Measurements from ENCODE around the gene CPSF7. TPM values are rescaled to one million over a fixed set of nuclear protein-coding genes. Genes with fewer than 3 reads are reported as not detected.

The CPSF7 gene
- polyA plus RNA-seq, 1 experiment = 36.2 TPM

DNA sequence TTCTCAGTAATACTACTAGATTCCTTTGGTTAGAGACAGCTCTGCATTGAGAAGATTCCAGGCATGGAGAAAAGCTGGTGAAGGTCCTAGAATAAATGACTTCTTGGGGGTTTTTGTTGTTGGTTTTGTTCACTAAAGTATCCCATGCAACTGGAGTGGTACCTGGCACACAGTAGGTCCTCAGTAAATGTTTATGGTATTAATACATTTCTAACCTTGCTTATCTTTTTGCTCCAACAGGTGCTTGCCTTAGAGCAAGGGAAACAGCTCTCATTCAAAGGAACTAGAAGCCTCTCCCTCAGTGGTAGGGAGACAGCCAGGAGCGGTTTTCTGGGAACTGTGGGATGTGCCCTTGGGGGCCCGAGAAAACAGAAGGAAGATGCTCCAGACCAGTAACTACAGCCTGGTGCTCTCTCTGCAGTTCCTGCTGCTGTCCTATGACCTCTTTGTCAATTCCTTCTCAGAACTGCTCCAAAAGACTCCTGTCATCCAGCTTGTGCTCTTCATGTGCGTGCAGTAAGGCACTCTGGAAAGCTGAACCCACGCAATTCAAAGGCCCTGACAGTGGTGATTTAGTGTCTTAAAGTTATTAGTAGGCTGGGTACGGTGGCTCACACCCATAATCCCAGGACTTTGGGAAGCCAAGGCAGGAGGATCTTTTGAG is 65.6 kb downstream of the CPSF7 start:
- TF ChIP-seq, protein P1, sequence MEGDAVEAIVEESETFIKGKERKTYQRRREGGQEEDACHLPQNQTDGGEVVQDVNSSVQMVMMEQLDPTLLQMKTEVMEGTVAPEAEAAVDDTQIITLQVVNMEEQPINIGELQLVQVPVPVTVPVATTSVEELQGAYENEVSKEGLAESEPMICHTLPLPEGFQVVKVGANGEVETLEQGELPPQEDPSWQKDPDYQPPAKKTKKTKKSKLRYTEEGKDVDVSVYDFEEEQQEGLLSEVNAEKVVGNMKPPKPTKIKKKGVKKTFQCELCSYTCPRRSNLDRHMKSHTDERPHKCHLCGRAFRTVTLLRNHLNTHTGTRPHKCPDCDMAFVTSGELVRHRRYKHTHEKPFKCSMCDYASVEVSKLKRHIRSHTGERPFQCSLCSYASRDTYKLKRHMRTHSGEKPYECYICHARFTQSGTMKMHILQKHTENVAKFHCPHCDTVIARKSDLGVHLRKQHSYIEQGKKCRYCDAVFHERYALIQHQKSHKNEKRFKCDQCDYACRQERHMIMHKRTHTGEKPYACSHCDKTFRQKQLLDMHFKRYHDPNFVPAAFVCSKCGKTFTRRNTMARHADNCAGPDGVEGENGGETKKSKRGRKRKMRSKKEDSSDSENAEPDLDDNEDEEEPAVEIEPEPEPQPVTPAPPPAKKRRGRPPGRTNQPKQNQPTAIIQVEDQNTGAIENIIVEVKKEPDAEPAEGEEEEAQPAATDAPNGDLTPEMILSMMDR (IDR thresholded peaks at IDR 0.05; ENCODE audit: insufficient read depth, low read depth, low read length) = no peak
- CTCF ChIA-PET = interaction anchor here (0.9 to 7.6 kb wide), 4 partner anchors 18 to 37 kb away, joined by 3 to 60 read pairs (median 28); partner anchors contain the start of genes DDB1 and TKFC
- POLR2A ChIA-PET = no interaction called here
- no peak for DNase-seq (ENCODE audit: low read depth)
- no peak overlapping the region for H3K4me3 ChIP-seq (ENCODE audit: low read depth, low read length)
- H3K27me3 ChIP-seq (ENCODE audit: control insufficient read depth, insufficient read depth, low read length) = no peaks in the 10 kb centered on the region
- peaks cover 12% of the 10 kb centered on the region for H3K36me3 ChIP-seq (ENCODE audit: control insufficient read depth, insufficient read depth, low read length)

DNA sequence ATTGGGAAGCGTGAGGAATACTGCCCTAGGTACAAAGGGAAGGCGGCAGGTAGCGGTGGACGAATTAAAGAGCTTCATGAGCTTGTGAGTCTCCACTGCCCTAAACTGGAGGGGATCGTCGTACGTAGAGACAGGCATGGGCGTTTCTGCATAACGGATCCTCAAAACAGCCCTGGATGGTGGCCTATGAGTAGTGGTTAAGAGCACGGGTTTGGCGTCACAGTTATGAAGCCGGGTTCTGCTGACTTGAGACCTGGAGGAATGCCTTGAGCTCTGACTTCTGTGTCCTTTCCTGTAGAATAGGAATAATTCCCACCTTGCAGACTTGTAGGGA is 67.3 kb downstream of the CPSF7 start:
- DNase-seq (ENCODE audit: low read depth) = no peak
- ChIA-PET POLR2A (interaction anchor here (0.6 to 1.3 kb wide), 2 partner anchors 16 to 24 kb away, joined by 3 to 10 read pairs; no protein-coding TSS in a partner anchor), CTCF (interaction anchor here (0.6 to 7.6 kb wide), 7 partner anchors 11 to 234 kb away, joined by 3 to 60 read pairs (median 6); partner anchors contain the start of genes DDB1, TKFC and TMEM216)
- TF ChIP-seq, protein P1 (IDR thresholded peaks at IDR 0.05; ENCODE audit: insufficient read depth, low read depth, low read length) = no peak
- Histone ChIP-seq H3K27me3 (ENCODE audit: control insufficient read depth, insufficient read depth, low read length) (no peaks in the 10 kb centered on the region), H3K36me3 (ENCODE audit: control insufficient read depth, insufficient read depth, low read length) (peaks cover 5% of the 10 kb centered on the region; the same call in 1 of the 2 replicates), H3K4me3 (ENCODE audit: low read depth, low read length) (peak overlapping the region; percentile 77)

DNA sequence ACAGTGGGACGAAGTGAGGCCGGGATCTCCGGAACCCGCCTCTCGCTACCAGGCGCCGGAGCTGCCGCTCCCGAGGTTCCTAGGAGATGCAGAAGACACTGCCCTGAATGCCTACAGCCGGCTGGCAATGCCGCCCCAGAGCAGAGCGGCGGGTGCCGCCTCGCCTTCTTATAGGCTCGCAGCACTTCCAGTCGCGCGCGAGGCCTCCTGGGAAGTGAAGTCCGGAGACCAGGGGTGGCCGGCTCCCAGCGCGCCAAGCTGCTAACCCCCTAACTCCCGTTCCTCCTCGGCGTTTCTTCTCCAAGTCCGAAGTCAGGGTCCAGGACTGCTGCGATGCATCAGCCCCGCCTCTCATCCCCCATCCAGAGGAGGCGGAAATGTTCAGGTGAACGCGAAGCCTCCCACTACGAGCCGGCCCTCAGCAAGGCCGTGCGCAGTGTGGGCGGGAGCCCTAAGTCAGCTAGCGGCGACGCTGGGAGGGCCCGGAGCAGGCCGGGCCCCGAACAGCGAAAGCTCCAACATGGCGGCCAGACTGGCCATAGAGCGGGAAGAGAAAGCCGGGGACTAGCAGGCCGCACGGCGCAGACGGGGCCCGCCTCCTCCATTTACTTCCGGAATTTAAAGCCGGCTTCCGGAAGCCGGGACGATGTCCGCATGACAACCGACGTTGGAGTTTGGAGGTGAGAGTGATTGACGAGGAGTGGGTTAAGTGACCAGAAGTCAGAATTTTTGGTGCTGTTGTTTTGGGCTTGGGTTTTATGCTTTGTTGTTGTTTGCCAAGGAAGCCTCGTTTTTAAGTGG is 67.8 kb downstream of the CPSF7 start, which contains the start of the genes CYB561A3 and TMEM138:
TSS of gene CYB561A3 (minus strand) at position 142 of the 801 bp plus-strand sequence. CDS start 5,169 bp downstream, outside the sequence.
TSS of gene TMEM138 (plus strand) at position 634 of the 801 bp plus-strand sequence. CDS start 2,017 bp downstream, outside the sequence.
- H3K4me3 ChIP-seq (ENCODE audit: low read depth, low read length) = peak within 1 kb of the TSS; percentile 77
- H3K36me3 ChIP-seq (ENCODE audit: control insufficient read depth, insufficient read depth, low read length) = peaks cover 5% of the 10 kb centered on the region; the same call in 1 of the 2 replicates
- peak; percentile 73 for DNase-seq (ENCODE audit: low read depth)
- H3K27me3 ChIP-seq (ENCODE audit: control insufficient read depth, insufficient read depth, low read length) = no peaks in the 10 kb centered on the region
- ChIA-PET CTCF (interaction anchor here (1.1 to 7.6 kb wide), 4 partner anchors 12 to 30 kb away, joined by 3 to 60 read pairs (median 31); partner anchors contain the start of genes DDB1, TKFC and TMEM216), POLR2A (interaction anchor here (0.6 to 1.3 kb wide), 3 partner anchors 17 to 356 kb away, joined by 3 to 10 read pairs (median 5); no protein-coding TSS in a partner anchor)
- TF ChIP-seq, protein P1 (IDR thresholded peaks at IDR 0.05; ENCODE audit: insufficient read depth, low read depth, low read length) = no peak

DNA sequence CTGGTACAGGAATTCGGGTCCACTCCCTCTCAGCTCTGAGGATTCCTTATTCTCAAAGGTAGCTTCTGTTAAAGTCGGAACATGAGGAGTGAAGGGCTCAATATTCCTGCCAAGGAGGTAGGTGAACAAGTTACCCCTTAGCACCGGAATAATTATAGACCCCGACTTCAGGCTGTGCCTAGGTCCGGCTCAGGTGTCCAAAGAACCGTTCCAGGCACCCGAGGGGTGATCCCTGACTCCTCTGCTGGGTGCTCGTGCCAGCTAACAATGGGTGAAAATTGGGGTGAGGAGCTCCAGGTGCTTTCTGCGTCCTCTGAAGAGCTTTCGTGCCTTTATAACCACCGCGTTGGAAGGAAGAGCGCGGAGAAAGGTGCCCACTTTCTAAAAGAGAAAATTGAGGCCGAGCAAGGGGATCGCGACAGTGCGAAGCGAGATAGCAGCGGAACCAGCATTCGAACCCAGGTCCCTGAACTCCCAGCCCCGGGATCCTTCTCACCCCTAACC is 68.5 kb downstream of the CPSF7 start:
- Histone ChIP-seq H3K27me3 (ENCODE audit: control insufficient read depth, insufficient read depth, low read length) (no peaks in the 10 kb centered on the region), H3K4me3 (ENCODE audit: low read depth, low read length) (peak overlapping the region; percentile 77), H3K36me3 (ENCODE audit: control insufficient read depth, insufficient read depth, low read length) (peaks cover 4% of the 10 kb centered on the region; the same call in 1 of the 2 replicates)
- ChIA-PET POLR2A (interaction anchor here (1.3 kb wide), 1 partner anchor 17 kb away, joined by 10 read pairs; no protein-coding TSS in a partner anchor), CTCF (interaction anchor here (0.6 to 7.6 kb wide), 6 partner anchors 11 to 385 kb away, joined by 3 to 60 read pairs (median 8); partner anchors contain the start of genes DDB1, TKFC and TMEM216)
- TF ChIP-seq, protein P1 (IDR thresholded peaks at IDR 0.05; ENCODE audit: insufficient read depth, low read depth, low read length) = no peak
- DNase-seq (ENCODE audit: low read depth) = no peak
